ENCODE data around the gene CDIPT. TPM values are rescaled to one million over a fixed set of nuclear protein-coding genes. Genes with fewer than 3 reads are reported as not detected.

Gene CDIPT
- total and polyA plus RNA-seq, 2 of the 13 experiments (the other 11 are each of a cell fraction or from before 2014, with no cell fraction given): 54.9 to 97.5 TPM

DNA sequence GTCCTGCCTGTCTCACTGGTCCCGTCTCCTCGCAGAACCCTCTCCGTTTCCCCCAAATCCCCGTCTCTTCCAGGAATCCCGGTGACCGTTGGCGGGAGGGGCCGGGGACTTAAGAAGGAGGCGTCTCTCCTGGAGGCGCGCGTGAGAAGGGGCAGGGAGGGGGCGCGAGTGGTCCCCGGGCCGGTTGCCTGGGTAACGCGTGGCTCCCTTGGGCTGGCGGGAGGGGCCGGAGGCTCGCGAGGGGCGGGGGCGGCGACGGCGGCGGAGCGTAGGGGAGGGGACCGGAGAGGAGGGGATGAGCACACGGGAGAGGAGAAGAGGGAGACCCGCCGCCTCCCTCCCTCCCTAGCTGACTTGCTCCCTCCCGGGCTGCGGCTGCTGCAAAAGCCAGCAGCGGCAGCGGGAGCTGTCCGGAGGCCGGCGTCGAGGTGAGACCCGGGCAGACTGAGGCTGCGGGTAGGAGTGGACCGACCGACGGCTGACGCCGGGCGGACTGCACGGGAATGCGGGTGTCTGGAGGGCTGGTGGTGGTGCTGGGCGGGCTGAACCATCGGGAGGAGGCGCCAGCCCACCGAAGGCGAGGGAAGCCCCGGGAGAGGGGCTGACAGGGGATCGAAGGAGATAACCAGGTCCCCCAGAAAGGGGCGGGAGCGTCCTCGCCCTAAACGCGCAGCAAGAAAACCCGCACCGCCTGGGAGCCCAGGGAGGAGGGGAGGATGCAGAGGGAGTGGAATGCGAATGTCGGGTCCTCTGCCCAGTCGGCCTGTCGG, 50.9 kb downstream of the CDIPT start, which contains the start of gene PRRT2 (continued):
- TF ChIP-seq, protein P1, sequence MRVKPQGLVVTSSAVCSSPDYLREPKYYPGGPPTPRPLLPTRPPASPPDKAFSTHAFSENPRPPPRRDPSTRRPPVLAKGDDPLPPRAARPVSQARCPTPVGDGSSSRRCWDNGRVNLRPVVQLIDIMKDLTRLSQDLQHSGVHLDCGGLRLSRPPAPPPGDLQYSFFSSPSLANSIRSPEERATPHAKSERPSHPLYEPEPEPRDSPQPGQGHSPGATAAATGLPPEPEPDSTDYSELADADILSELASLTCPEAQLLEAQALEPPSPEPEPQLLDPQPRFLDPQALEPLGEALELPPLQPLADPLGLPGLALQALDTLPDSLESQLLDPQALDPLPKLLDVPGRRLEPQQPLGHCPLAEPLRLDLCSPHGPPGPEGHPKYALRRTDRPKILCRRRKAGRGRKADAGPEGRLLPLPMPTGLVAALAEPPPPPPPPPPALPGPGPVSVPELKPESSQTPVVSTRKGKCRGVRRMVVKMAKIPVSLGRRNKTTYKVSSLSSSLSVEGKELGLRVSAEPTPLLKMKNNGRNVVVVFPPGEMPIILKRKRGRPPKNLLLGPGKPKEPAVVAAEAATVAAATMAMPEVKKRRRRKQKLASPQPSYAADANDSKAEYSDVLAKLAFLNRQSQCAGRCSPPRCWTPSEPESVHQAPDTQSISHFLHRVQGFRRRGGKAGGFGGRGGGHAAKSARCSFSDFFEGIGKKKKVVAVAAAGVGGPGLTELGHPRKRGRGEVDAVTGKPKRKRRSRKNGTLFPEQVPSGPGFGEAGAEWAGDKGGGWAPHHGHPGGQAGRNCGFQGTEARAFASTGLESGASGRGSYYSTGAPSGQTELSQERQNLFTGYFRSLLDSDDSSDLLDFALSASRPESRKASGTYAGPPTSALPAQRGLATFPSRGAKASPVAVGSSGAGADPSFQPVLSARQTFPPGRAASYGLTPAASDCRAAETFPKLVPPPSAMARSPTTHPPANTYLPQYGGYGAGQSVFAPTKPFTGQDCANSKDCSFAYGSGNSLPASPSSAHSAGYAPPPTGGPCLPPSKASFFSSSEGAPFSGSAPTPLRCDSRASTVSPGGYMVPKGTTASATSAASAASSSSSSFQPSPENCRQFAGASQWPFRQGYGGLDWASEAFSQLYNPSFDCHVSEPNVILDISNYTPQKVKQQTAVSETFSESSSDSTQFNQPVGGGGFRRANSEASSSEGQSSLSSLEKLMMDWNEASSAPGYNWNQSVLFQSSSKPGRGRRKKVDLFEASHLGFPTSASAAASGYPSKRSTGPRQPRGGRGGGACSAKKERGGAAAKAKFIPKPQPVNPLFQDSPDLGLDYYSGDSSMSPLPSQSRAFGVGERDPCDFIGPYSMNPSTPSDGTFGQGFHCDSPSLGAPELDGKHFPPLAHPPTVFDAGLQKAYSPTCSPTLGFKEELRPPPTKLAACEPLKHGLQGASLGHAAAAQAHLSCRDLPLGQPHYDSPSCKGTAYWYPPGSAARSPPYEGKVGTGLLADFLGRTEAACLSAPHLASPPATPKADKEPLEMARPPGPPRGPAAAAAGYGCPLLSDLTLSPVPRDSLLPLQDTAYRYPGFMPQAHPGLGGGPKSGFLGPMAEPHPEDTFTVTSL (CRISPR knock-in tag; IDR thresholded peaks at IDR 0.05; ENCODE audit: borderline replicate concordance): 0 out of 2 replicates have a peak, but pooled peaks have one; percentile 1
- TF ChIP-seq SOX5 (CRISPR knock-in tag; IDR thresholded peaks at IDR 0.05; ENCODE audit: borderline replicate concordance): no peak
- TF ChIP-seq, protein P2, sequence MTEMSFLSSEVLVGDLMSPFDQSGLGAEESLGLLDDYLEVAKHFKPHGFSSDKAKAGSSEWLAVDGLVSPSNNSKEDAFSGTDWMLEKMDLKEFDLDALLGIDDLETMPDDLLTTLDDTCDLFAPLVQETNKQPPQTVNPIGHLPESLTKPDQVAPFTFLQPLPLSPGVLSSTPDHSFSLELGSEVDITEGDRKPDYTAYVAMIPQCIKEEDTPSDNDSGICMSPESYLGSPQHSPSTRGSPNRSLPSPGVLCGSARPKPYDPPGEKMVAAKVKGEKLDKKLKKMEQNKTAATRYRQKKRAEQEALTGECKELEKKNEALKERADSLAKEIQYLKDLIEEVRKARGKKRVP (CRISPR knock-in tag; IDR thresholded peaks at IDR 0.05): 0 out of 4 replicates have a peak, but pooled peaks of 1 of the 2 experiments have one; percentile 22
- 0 out of 2 replicates have a peak, but pooled peaks have one; percentile 12 for TF ChIP-seq ZNF564 (CRISPR knock-in tag; IDR thresholded peaks at IDR 0.05)
- peak; percentile 54; the same call in 1 of the 2 replicates for TF ChIP-seq SAP130 (CRISPR knock-in tag; IDR thresholded peaks at IDR 0.05; ENCODE audit: low read depth)
- TF ChIP-seq U2AF2 (IDR thresholded peaks at IDR 0.05; ENCODE audit: low read depth, low read length): no peak
- TF ChIP-seq ZFP82 (CRISPR knock-in tag; IDR thresholded peaks at IDR 0.05; ENCODE audit: borderline replicate concordance): 0 out of 2 replicates have a peak, but pooled peaks have one; percentile 48
- TF ChIP-seq ZBTB3 (CRISPR knock-in tag; IDR thresholded peaks at IDR 0.05; ENCODE audit: borderline replicate concordance, low read depth): 0 out of 2 replicates have a peak, but pooled peaks have one; percentile 24
- TF ChIP-seq THAP11 (CRISPR knock-in tag; IDR thresholded peaks at IDR 0.05): 0 out of 2 replicates have a peak, but pooled peaks have one; percentile 15
- TF ChIP-seq, protein P3, sequence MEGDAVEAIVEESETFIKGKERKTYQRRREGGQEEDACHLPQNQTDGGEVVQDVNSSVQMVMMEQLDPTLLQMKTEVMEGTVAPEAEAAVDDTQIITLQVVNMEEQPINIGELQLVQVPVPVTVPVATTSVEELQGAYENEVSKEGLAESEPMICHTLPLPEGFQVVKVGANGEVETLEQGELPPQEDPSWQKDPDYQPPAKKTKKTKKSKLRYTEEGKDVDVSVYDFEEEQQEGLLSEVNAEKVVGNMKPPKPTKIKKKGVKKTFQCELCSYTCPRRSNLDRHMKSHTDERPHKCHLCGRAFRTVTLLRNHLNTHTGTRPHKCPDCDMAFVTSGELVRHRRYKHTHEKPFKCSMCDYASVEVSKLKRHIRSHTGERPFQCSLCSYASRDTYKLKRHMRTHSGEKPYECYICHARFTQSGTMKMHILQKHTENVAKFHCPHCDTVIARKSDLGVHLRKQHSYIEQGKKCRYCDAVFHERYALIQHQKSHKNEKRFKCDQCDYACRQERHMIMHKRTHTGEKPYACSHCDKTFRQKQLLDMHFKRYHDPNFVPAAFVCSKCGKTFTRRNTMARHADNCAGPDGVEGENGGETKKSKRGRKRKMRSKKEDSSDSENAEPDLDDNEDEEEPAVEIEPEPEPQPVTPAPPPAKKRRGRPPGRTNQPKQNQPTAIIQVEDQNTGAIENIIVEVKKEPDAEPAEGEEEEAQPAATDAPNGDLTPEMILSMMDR (CRISPR knock-in tag; IDR thresholded peaks at IDR 0.05): peak; percentile 20
- peak; percentile 61; the same call in 1 of the 2 replicates for TF ChIP-seq ZMAT3 (CRISPR knock-in tag; conservative IDR thresholded peaks at IDR 0.05)
- peak; percentile 13; the same call in 1 of the 2 replicates for TF ChIP-seq ZNF784 (CRISPR knock-in tag; IDR thresholded peaks at IDR 0.05; ENCODE audit: borderline replicate concordance)
- TF ChIP-seq SOX6 (IDR thresholded peaks at IDR 0.05): no peak
- TF ChIP-seq SOX6 (CRISPR knock-in tag; IDR thresholded peaks at IDR 0.05): peak; percentile 38; the same call in 1 of the 2 replicates
- TF ChIP-seq, protein P4, sequence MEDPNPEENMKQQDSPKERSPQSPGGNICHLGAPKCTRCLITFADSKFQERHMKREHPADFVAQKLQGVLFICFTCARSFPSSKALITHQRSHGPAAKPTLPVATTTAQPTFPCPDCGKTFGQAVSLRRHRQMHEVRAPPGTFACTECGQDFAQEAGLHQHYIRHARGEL (CRISPR knock-in tag; IDR thresholded peaks at IDR 0.05): 0 out of 2 replicates have a peak, but pooled peaks have one; percentile 72
- TF ChIP-seq ZSCAN25 (CRISPR knock-in tag; IDR thresholded peaks at IDR 0.05): peak; percentile 86
- 0 out of 2 replicates have a peak, but pooled peaks have one; percentile 55 for TF ChIP-seq MAZ (IDR thresholded peaks at IDR 0.05; ENCODE audit: borderline replicate concordance, low read depth, low read length)
- no peak for TF ChIP-seq MAZ (CRISPR knock-in tag; IDR thresholded peaks at IDR 0.05; ENCODE audit: low read depth)
- TF ChIP-seq TCF7 (IDR thresholded peaks at IDR 0.05; ENCODE audit: low read depth): no peak
